Measurements from ENCODE around the gene PPT1.

DNA sequence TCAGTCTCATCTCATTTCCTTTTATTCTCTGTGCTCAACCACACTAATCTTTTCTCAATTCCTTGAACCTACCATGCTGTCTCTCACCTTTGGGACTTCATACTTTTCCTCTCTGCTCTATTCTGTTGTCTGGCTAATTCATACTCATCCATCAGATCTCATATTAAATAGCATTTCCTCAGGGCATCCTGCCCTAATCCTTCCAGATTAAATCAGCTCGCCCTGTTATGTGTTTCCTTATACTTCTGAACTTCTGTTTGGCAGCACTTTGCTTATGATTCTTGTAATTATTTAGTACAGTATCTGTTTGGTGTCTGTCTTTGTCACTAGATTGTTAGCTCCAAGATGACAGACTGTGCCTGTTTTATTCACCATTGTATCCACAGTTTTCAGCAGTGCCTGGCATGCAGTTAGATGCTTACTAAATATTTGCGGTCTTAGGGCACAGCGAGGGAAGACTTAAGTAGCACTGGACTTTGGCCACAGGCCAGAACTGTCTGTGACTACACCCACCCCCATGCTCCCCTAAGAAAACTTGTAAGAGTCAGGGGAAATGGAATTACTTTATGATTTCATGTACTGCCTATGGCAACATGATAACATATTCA is 66.4 kb downstream of the PPT1 start:
- TF ChIP-seq, protein P1, sequence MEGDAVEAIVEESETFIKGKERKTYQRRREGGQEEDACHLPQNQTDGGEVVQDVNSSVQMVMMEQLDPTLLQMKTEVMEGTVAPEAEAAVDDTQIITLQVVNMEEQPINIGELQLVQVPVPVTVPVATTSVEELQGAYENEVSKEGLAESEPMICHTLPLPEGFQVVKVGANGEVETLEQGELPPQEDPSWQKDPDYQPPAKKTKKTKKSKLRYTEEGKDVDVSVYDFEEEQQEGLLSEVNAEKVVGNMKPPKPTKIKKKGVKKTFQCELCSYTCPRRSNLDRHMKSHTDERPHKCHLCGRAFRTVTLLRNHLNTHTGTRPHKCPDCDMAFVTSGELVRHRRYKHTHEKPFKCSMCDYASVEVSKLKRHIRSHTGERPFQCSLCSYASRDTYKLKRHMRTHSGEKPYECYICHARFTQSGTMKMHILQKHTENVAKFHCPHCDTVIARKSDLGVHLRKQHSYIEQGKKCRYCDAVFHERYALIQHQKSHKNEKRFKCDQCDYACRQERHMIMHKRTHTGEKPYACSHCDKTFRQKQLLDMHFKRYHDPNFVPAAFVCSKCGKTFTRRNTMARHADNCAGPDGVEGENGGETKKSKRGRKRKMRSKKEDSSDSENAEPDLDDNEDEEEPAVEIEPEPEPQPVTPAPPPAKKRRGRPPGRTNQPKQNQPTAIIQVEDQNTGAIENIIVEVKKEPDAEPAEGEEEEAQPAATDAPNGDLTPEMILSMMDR (IDR thresholded peaks at IDR 0.05 in 8 of 11, conservative IDR thresholded peaks at IDR 0.05 in 3 of 11), result no peak
- TF ChIP-seq POLR2A (IDR thresholded peaks at IDR 0.05), result no peak
- no peak for TF ChIP-seq POLR2AphosphoS5 (IDR thresholded peaks at IDR 0.05)

All from spleen (tissue), 7 donors.